ENCODE data around the gene PGBD5.

The PGBD5 gene

GRCh38 chr1:230286890-230287269 is 139.3 kb downstream of the PGBD5 start:
- DNase-seq (ENCODE audit: low read depth, low spot score): no peak
- no peak overlapping the region for H3K4me3 ChIP-seq (ENCODE audit: low read depth, low read length)
- TF ChIP-seq, protein P1, sequence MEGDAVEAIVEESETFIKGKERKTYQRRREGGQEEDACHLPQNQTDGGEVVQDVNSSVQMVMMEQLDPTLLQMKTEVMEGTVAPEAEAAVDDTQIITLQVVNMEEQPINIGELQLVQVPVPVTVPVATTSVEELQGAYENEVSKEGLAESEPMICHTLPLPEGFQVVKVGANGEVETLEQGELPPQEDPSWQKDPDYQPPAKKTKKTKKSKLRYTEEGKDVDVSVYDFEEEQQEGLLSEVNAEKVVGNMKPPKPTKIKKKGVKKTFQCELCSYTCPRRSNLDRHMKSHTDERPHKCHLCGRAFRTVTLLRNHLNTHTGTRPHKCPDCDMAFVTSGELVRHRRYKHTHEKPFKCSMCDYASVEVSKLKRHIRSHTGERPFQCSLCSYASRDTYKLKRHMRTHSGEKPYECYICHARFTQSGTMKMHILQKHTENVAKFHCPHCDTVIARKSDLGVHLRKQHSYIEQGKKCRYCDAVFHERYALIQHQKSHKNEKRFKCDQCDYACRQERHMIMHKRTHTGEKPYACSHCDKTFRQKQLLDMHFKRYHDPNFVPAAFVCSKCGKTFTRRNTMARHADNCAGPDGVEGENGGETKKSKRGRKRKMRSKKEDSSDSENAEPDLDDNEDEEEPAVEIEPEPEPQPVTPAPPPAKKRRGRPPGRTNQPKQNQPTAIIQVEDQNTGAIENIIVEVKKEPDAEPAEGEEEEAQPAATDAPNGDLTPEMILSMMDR (IDR thresholded peaks at IDR 0.05; ENCODE audit: insufficient read depth, low read length, missing control alignments): no peak
- ChIA-PET POLR2A (no interaction called here), CTCF (no interaction called here)

GRCh38 chr1:230286166-230286889 is 139.8 kb downstream of the PGBD5 start:
- TF ChIP-seq, protein P1 (IDR thresholded peaks at IDR 0.05; ENCODE audit: insufficient read depth, low read length, missing control alignments): no peak
- CTCF ChIA-PET: no interaction called here
- no peak overlapping the region for H3K4me3 ChIP-seq (ENCODE audit: low read depth, low read length)
- POLR2A ChIA-PET: no interaction called here
- no peak for DNase-seq (ENCODE audit: low read depth, low spot score)

DNA sequence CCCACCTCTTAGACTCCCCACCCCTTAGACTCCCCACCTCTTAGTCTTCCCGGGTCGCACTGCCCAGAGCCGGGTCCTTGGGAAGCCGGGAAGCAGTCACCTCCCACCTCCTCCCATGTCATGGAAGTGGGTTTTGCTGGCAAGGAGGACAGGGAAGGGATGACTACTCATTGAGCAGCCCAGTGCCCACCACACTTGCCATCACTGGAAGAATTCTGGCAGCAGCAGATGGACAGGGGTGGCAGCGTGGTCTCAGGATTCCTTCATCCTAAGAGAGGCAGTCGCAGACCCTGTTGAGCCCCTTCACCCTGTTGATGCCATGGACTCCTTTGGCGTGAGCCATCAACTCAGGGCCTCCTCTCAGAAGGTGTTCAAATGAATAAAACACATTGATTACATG is 140.8 kb downstream of the PGBD5 start:
- TF ChIP-seq, protein P1 (IDR thresholded peaks at IDR 0.05; ENCODE audit: insufficient read depth, low read length, missing control alignments): no peak
- no peak overlapping the region for H3K4me3 ChIP-seq (ENCODE audit: low read depth, low read length)
- CTCF ChIA-PET: no interaction called here
- DNase-seq (ENCODE audit: low read depth, low spot score): no peak
- POLR2A ChIA-PET: no interaction called here

DNA sequence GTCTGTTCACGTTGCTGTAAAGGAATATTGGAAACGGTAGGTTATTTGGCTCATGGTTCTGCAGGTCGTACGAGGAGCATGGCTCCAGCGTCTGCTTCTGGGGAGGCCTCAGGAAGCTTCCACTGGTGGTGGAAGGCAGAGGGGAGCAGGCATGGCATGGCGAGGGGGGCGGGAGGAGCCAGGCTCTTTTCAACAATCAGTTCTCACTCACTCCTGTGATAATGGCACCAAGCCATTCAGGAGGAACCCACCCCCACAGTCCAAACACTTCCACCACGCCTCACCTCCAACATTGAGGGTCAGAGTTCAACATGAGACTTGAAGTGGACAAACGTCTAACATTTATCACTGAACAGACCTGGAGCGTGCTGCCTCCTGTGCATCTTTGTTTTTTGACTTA is 141.2 kb downstream of the PGBD5 start:
- TF ChIP-seq, protein P1 (IDR thresholded peaks at IDR 0.05; ENCODE audit: insufficient read depth, low read length, missing control alignments): no peak
- DNase-seq (ENCODE audit: low read depth, low spot score): no peak
- CTCF ChIA-PET: no interaction called here
- no peak overlapping the region for H3K4me3 ChIP-seq (ENCODE audit: low read depth, low read length)
- POLR2A ChIA-PET: no interaction called here

GRCh38 chr1:230283678-230284077 is 142.5 kb downstream of the PGBD5 start:
- ChIA-PET CTCF (no interaction called here), POLR2A (no interaction called here)
- no peak overlapping the region for H3K4me3 ChIP-seq (ENCODE audit: low read depth, low read length)
- TF ChIP-seq, protein P1 (IDR thresholded peaks at IDR 0.05; ENCODE audit: insufficient read depth, low read length, missing control alignments): no peak
- no peak for DNase-seq (ENCODE audit: low read depth, low spot score)

GRCh38 chr1:230282157-230282556 is 144.0 kb downstream of the PGBD5 start:
- no peak for DNase-seq (ENCODE audit: low read depth, low spot score)
- H3K4me3 ChIP-seq (ENCODE audit: low read depth, low read length): no peak overlapping the region
- TF ChIP-seq, protein P1 (IDR thresholded peaks at IDR 0.05; ENCODE audit: insufficient read depth, low read length, missing control alignments): no peak
- CTCF ChIA-PET: interaction anchor here (1.3 to 1.4 kb wide), 2 partner anchors 14 to 621 kb away, joined by 4 to 5 read pairs; no protein-coding TSS in a partner anchor
- POLR2A ChIA-PET: no interaction called here
